Measurements from ENCODE around the gene FCER1G.

DNA sequence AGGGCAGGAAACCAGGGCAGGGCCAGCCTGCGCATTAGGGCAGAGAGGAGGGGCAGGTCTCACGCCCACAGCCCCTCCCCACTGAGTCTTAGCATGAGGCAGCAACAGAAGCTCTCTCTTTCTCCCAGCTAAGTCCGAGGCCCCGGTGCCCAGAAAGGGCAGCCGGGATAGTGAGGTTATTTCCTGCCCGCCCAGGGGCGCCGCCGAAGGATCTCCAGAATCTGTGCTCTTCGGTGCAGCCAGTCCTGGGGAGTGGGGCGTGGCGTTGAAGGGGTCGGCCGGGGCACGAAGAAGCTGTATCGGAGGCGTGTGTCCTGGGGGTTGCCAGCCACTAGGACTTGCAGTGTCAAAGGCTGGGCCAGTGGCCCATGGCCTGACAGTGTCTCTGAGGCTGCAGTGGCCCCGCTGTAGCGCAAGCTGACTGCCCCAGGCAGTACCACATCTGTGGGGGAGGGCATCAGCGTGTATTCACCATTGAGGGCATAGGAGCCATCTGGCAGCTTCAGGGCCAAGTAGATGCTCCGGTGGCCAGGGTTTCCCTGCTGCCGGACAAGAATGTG is 24.1 kb upstream of the FCER1G start:
- no peak for TF ChIP-seq POLR2A (IDR thresholded peaks at IDR 0.05; ENCODE audit: low read depth, low read length)
- TF ChIP-seq RFX5 (IDR thresholded peaks at IDR 0.05; ENCODE audit: low read depth, low read length), result no peak

All from IMR-90 (cell line).